Activated naive CD4-positive, alpha-beta T cell (primary cell): ENCODE measurements around the gene SPECC1.
"Not testable (repeated sequence)": the region's sequence is repeated elsewhere in the genome, so short reads cannot be mapped to it uniquely, and the experiment has no call there.

Source experiments
- DNase-seq, 4 experiments: peaks; one replicate each; lab custom pipeline; 2025; lab: John Stamatoyannopoulos, UW

The SPECC1 gene

GRCh38 chr17:20009302-20010098 lies at the start of gene SPECC1:
SPECC1 (plus strand) TSS chr17:20009359; CDS start chr17:20096652, 87,293 bp downstream.
- DNase-seq, result peak; percentile 73 to 79 (median 76)

DNA sequence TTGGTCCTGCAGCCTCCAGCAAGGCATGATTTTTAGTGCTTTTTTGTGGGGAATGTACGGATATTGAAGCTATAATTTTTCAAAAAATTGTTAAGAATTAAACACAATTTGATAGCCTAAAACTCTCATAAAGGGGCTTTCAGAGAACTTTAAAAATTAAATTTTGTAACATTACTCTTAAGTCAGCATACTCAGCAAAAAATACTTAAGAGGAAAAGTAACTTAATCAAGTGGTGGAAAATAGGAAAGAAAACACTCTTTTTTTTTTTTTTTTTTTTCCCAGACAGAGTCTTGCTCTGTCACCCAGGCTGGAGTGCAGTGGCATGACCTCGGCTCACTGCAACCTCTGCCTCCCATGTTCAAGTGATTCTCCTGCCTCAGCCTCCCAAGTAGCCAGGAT lies 46.2 kb upstream of the SPECC1 start:
- DNase-seq, result not testable (repeated sequence)

GRCh38 chr17:19973156-19973555 lies 36.0 kb upstream of the SPECC1 start:
- DNase-seq, result no peak

GRCh38 chr17:19975601-19976000 lies 33.6 kb upstream of the SPECC1 start:
- no peak for DNase-seq

DNA sequence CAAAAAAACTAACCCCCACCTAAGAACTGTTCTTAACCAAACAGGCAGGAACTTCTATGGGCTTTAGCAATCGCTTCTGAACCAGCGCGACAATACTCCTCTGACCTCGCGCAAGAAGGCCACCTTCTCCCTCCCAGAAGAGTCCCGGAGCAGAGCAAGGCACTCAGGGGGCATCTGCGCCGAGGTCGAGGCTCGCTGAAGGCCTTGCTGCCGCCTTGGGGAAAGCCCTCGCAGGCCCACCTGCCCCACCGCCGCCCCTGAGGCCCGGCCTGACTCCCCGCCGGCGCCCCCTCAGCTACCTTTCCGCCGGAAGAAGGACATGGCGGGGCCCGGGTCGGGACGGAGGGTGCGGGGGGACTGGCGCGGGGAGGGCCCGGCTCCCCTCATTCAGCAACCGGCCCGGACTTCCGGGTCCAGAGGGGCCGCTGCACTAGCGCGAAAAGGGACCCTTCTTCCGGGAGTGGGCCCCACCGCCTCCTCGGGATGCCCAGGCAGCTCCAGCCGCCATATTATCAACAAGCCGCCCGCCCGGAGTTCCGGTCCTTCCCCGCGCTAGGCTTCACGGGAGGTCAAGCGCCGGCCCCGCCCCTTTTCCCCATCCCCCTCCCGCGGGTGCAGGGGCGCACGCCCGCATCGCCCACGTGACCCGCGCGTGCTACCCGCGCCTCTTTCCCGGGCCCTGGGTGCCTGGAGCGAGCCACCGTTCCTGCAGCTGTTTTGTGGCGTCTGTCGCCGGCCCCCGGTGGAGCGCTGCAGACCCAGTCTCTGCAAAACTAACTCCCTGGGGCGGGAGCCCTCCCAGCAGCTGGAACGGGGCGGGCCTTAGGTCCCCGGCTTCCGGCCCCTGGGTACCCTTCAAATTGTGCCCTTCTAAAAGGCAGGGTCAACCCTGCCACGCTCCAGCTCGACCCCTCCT lies 31.6 kb upstream of the SPECC1 start, which contains the start of gene AKAP10:
AKAP10 (minus strand) TSS at position 536 of the 916 bp plus-strand sequence; CDS start at position 387, 149 bp downstream.
- peak; percentile 80 to 90 (median 87) for DNase-seq

DNA sequence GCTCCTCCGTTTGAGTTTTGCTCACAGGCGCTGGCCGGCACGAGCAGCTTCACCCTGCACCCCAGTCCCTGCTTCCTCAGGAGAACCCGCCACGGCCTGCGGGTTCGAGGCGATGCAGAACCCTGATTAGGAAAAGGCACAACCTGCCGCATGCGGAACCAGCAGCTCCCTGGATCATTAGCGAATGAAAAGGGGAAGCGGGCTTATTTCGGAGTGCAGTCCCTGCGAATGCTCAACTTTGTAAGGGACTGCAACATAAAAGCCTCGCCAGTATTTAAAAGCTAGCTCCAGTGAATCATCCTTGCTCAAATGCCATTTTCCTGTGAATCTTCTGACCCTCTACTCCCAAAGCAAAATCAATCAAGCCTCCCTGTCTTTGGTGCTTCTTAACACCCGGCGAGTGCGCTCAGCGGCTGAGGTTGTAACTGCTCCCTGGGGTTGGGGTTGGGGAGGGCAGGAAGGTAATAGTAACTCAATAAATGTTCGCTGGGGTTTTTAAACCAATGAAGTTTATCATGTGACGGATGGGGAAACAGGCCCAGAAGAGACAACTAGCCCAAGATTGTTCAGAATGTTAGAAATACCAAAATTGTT lies 30.9 kb upstream of the SPECC1 start:
- peak in 1 of 4 experiments; percentile 22 for DNase-seq

GRCh38 chr17:19978805-19979211 lies 30.4 kb upstream of the SPECC1 start:
- DNase-seq, result no peak

DNA sequence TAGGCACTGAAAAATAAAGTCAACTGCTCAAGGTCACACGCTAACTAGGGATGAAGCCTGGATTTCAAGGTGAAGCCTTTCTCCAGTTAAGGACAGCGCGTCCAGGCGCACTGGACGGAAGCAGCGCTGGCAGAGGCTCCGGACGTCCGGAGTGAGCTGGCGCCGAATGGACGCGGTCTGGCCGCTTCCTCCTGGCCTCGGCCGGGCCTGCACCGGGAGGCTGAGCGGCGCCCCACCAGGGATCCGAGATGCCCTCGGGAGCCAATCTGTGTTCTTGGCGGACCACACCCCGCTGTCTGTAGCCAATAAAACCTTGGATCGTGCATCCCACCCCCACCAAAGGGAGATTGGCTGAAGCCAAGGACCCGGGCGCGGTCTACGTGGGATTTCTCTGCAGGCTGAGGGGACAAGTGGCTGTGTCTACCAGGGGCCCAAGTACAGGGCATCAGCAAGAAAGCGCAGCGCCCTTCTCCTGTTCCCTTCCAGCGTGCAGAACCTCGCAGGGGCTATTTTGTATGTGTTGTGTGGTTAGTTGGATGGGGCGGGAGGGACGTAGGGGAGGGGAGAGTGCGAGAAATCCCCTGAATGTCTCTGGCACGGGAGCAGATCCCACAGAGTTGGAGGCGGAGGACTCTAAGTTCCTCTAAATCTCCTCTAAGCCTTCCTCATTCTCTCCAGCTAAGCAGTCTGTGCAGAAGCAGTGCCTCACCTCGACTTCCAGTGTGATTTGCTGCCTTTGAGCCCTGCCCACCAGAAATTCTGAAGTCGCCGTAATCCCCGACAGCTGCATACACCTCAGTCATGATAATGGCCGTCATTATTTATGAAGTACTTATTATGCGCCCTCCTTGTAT lies 29.0 kb upstream of the SPECC1 start:
- DNase-seq, result no peak

GRCh38 chr17:19986941-19987861 lies 22.0 kb upstream of the SPECC1 start:
- DNase-seq, result no peak

DNA sequence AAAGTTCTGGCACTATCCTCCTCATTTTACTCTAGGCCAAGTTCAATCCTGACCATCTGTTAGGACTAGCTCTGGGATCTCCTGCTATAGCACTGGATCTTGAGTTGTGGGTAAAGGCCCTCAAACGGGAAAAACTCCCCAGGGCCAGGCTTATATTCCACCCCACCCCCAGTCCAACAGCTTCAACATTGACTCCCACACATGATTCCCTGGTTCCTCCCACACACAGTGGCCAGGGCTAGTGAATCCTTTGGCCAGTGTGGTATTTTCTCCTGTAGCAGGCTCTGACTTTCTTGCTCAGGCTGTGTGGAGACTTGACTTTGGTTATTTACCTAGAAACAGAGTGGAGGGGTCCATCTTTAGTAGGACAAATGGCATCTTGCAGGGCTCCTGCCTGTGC lies 21.3 kb upstream of the SPECC1 start:
- no peak for DNase-seq

DNA sequence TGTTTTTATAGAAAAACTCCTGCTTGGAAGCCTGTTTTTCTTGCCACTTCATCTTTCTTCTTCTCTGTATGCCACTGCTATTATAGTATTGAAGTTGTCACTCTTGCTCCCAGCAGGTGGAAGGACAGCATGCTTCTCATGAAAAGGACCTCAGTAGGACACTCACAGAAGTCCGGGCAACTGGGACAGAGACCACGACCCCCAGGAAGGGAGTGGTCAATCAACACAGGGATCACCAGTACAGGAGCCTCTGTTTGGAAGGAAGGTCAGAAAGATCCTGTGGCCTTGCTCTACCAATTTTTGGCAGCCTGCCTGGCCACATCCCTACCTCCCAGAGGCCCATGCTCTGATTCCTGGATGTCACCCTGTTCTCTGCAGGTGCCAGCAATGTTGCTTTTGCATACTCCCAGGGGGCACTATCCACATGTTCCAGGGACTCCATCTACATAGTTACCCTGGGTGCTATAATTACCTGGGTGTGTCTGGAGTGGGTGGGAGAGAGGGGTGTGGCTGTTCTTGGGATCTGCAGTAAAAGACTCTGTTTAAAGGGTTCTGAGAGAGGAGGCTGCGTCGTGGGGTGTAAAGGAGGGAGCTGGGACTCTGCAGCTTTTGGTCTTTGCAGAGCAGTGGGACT lies 17.8 kb upstream of the SPECC1 start:
- DNase-seq, result no peak

DNA sequence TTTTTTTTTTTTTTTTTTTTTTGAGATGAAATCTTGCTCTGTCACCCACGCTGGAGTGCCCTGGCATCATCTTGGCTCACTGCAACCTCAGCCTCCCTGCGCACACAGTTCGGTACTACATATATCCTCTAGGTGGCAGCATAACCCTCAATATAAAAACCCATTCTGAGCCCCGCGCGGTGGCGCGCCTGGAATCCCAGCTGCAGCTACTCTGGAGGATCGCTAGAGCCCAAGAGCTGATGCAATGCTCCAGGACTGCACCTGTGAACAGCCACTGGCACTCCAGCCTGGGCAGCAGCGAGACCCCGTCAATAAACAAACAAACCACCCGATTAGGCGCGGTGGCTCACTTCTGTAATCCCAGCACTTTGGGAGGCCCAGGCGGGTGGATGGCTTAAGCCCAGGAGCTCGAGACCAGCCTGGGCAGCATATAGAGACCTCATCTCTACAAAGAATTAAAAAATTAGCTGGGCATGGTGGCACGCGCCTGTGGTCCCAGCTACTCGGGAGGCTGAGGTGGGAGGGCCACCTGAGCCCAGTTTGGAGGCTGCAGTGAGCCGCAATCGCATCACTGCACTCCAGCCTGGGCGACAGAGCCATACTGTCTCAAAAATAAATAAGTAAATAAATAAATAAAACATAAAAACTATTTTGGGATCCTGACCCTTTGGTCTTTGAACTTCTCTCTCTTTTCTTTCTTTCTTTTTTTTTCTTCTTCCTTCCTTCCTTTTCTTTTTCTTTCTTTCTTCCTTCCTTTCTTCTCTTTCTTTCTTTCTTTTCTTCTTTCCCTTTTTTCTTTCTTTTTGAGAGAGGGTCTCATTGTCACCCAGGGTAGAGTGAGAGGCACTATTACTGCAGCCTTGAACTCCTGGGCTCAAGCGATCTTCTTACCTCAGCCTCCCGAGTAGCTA lies 16.1 kb upstream of the SPECC1 start:
- DNase-seq, result peak; percentile 42 to 67 (median 52)

DNA sequence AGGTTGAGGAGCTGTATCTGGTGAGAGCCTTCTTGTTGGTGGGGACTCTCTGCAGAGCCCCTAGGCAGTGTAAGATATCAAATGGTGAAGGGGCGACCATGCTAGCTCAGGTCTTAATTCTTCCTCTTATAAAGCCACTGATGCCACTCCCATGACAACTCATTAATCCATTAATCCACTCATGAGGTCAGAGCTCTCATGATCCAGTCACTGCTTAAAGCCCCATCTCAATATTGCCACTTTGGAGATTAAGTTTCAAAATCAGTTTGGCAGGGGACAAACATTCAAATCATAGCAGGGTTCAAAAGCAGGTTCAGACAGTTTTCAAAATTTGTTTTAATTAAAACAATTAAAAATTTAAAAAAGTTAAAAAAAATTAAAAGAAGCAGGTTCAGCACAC lies 13.1 kb upstream of the SPECC1 start:
- no peak for DNase-seq

GRCh38 chr17:19996502-19996901 lies 12.7 kb upstream of the SPECC1 start:
- DNase-seq, result no peak

DNA sequence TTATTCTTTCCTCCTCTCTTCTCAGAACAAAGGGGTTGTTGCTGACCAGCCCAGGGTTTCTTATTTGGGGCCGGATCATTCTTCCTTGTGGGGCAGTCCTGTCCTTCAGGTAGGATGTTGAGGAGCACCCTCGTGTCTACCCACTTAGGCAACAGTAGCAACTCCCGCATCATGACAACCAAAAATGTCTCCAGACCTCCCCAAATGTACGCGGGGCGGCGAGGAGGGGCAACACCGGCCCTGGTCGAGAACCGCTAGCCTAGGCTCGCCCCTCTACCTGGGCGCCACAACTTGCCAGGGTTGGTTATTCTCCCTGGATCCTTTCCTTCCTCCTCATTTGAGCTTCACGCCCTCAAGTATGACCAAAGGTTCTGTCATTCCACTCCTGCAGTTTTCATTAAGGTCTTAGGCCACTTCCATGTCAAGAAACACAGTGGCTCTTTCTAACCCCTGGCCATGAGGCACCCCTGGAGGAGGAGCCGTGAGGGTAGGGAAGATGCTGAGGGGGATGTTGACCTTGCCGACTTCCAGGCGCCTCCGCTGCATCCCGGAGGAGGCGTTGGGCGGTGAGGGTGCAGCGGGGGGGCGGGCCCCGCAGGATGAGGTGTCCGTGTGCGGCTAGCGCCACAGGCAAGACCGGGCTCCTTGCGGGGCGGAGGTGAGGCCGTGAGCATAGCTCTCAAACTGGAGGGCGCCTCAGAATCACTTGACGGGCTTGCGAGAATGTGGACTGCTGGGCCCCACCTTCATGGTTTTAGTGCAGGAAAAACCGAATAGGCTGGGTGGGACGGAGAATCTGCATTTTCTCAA lies 712 bp upstream of the SPECC1 start:
- no peak for DNase-seq

GRCh38 chr17:20009052-20009301 lies 182 bp upstream of the SPECC1 start:
- no peak for DNase-seq

- DNase-seq, result no peak
Observed at GRCh38 chr17:20010099-20010863, 1.1 kb downstream of the SPECC1 start.
